HepG2 (cell line): Measurements from ENCODE around the gene NDE1. TPM values are rescaled to one million over a fixed set of nuclear protein-coding genes. Genes with fewer than 3 reads are reported as not detected.

Experiments
- ASH2L ChIP-seq: fragments of 300-600, 200-600 bp; sonication (generic); IDR thresholded peaks from 2 replicates; pipeline ENCODE4 v1.7.0; 2017; ENCODE audit warnings: low read depth, mild to moderate bottlenecking, moderate library complexity, mixed read lengths, low read length; ENCODE audit not compliant: insufficient read length
- BRD4 ChIP-seq: sonication (generic); formaldehyde crosslinking; IDR thresholded peaks from 2 replicates; pipeline ENCODE4 v1.4.0; 2020; ENCODE audit warnings: missing genetic modification reagents
- CHD2 ChIP-seq: IDR thresholded peaks from 2 replicates; pipeline ENCODE4 v1.6.1; 2011; ENCODE audit warnings: low read depth, low read length, improper control_type of control experiment
- DR1 ChIP-seq: sonication (generic); formaldehyde crosslinking; IDR thresholded peaks from 2 replicates; pipeline ENCODE4 v1.8.0; 2021; ENCODE audit warnings: mild to moderate bottlenecking, missing genetic modification reagents, inconsistent platforms
- GMEB2 ChIP-seq: IDR thresholded peaks from 2 replicates; pipeline ENCODE4 v1.6.1; 2016; ENCODE audit warnings: missing biosample characterization, missing genetic modification reagents, low read depth
- KDM1A ChIP-seq: IDR thresholded peaks from 2 replicates; pipeline ENCODE4 v1.6.1; 2016; ENCODE audit warnings: missing compliant biosample characterization
- KDM5A ChIP-seq: fragments of 200-600 bp; sonication (generic); IDR thresholded peaks from 2 replicates; pipeline ENCODE4 v1.7.0; 2018; ENCODE audit warnings: antibody characterized with exemption, mild to moderate bottlenecking, low read length, borderline replicate concordance
- KDM5B ChIP-seq: sonication (generic); formaldehyde crosslinking; IDR thresholded peaks from 2 replicates; pipeline ENCODE4 v1.4.0; 2020; ENCODE audit warnings: missing genetic modification reagents, mild to moderate bottlenecking, borderline replicate concordance
- KMT2A ChIP-seq: sonication (generic); formaldehyde crosslinking; IDR thresholded peaks from 2 replicates; pipeline ENCODE4 v1.4.0; 2020; ENCODE audit warnings: missing genetic modification reagents
- NFE2L1 ChIP-seq: sonication (generic); formaldehyde crosslinking; IDR thresholded peaks from 2 replicates; pipeline ENCODE4 v1.4.0; 2020; ENCODE audit warnings: missing genetic modification reagents, mild to moderate bottlenecking, borderline replicate concordance
- NR2F6 ChIP-seq, 2 experiments: IDR thresholded peaks; 2 replicates each; pipeline ENCODE4 v1.6.1; 2016; ENCODE audit warnings: antibody characterized with exemption in 1 of 2, mild to moderate bottlenecking in 1 of 2
- RAD21 ChIP-seq: fragments of 450-650 bp; formaldehyde crosslinking; IDR thresholded peaks from 2 replicates; pipeline ENCODE4 v1.5.0; 2020; ENCODE audit warnings: mild to moderate bottlenecking
- SAP130 ChIP-seq: IDR thresholded peaks from 2 replicates; pipeline ENCODE4 v1.6.1; 2016; ENCODE audit warnings: low read depth
- SIX1 ChIP-seq: sonication (generic); formaldehyde crosslinking; IDR thresholded peaks from 2 replicates; pipeline ENCODE4 v1.4.0; 2020; ENCODE audit warnings: missing genetic modification reagents, borderline replicate concordance
- U2AF1 ChIP-seq: fragments of 200-400 bp; formaldehyde crosslinking; optimal IDR thresholded peaks from 2 replicates; pipeline ENCODE3; 2017; ENCODE audit warnings: mild to moderate bottlenecking, low read depth, low read length
- UBTF ChIP-seq: sonication (generic); formaldehyde crosslinking; IDR thresholded peaks from 2 replicates; pipeline ENCODE4 v1.4.0; 2020; ENCODE audit warnings: mild to moderate bottlenecking, missing genetic modification reagents
- ZMYM4 ChIP-seq: sonication (generic); formaldehyde crosslinking; IDR thresholded peaks from 2 replicates; pipeline ENCODE4 v1.8.1; 2023; ENCODE audit warnings: mild to moderate bottlenecking, missing genetic modification reagents
- ZNF572 ChIP-seq: sonication (generic); formaldehyde crosslinking; IDR thresholded peaks from 2 replicates; pipeline ENCODE4 v1.5.1; 2020; ENCODE audit warnings: mild to moderate bottlenecking, missing genetic modification reagents
- ZNF589 ChIP-seq: sonication (generic); formaldehyde crosslinking; conservative IDR thresholded peaks from 2 replicates; pipeline ENCODE4 v1.8.0; 2022; ENCODE audit warnings: mild to moderate bottlenecking, moderate library complexity, missing genetic modification reagents
- ZNF710 ChIP-seq: sonication (generic); formaldehyde crosslinking; IDR thresholded peaks from 2 replicates; pipeline ENCODE4 v1.5.0; 2020; ENCODE audit warnings: mild to moderate bottlenecking, missing genetic modification reagents, borderline replicate concordance
- polyA plus RNA-seq, 8 experiments: library from polyadenylated mRNA; depleted of rRNA in 3 of 8; stranded (reverse) in 7 of 8; unstranded in 1 of 8; fragments of >200 nt; fragmentation: Illumina TruSeq in 4 of 8; extraction: Trizol in 4 of 8; gene quantifications; 2 replicates each; pipeline versions ENCODE4 v1.2.1 to v1.2.3, GENCODE V29; 2011 to 2016; ENCODE audit warnings: low read depth in 4 of 8, missing spikeins in 1 of 8, mixed read lengths in 1 of 8; ENCODE audit not compliant: insufficient read depth in 1 of 8
- total RNA-seq, 5 experiments: library from RNA; depleted of rRNA; stranded (reverse); fragments of >200 nt; fragmentation: Illumina TruSeq; extraction: Trizol; gene quantifications; 2 replicates each; pipeline ENCODE4 v1.2.3, GENCODE V29; 2016; ENCODE audit warnings: low read depth in 1 of 5
- TF ChIP-seq, protein P1 (sequence below): IDR thresholded peaks from 2 replicates; pipeline ENCODE4 v1.6.1; 2016; ENCODE audit warnings: mild to moderate bottlenecking, missing biosample characterization, missing genetic modification reagents
- TF ChIP-seq, protein P2 (sequence below): sonication (generic); formaldehyde crosslinking; IDR thresholded peaks from 2 replicates; pipeline ENCODE4 v1.8.1; 2023; ENCODE audit warnings: mild to moderate bottlenecking, missing genetic modification reagents

NDE1 gene
- total and polyA plus RNA-seq, 2 of the 13 experiments (the other 11 are each of a cell fraction or from before 2014, with no cell fraction given), result 40.9 to 72.5 TPM

DNA sequence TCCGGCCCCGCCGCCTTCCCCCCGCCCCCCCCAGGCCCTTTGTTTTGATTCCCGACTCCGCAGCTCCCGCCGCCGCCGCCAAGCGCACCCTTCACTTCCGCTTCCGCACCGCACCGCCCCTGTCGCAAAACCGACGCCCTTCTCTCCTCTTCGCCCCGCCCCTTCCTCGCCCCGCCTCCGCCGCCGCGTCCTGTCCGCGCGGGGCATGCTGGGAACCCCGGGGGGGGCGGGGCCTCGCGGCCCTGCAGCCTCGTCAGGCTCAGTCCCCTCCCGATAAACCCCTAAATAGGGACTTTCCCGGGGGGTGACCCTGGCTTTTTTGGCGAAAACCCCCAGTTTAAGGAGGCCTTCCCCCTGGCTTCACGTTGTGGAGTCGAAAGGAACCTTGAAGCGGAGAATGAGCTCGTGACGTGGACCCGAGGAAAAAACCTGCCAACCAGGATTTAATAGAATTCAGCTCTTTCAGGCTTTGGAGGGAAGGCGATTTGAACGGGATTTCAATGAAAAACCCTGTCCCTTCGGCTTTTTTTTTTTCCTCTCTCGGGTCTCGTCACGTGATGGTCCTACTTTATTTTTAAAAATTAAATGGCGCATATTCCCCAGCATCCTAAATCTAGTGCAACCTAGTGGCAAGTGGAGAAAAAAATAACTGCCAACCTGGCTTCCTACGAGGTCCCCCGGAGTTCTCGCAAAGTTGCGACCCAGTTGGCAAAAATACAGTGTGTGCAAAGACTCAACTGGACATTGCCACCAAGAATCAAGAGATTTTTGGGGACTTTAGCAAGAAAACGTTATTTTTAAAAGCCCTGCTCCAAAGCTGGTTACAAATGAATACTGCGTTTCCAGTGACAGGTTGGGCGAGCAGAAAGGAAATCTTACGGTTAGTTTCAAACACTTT, 6.7 kb upstream of the NDE1 start, which contains the start of gene MARF1 (continued):
- peak; percentile 95; the same call in 1 of the 2 replicates for TF ChIP-seq KDM5A
- TF ChIP-seq U2AF1, result peak; percentile 93
- 0 out of 2 replicates have a peak, but pooled peaks have one; percentile 7 for TF ChIP-seq ZNF710
- TF ChIP-seq ZNF589 (CRISPR knock-in tag), result 0 out of 2 replicates have a peak, but pooled peaks have one; percentile 16
- no peak for TF ChIP-seq KMT2A (CRISPR knock-in tag)
- no peak for TF ChIP-seq ZNF572
- TF ChIP-seq GMEB2 (CRISPR knock-in tag), result 0 out of 2 replicates have a peak, but pooled peaks have one; percentile 35
- TF ChIP-seq ASH2L, result peak; percentile 88
- peak; percentile 51; the same call in 1 of the 2 replicates for TF ChIP-seq DR1
- no peak for TF ChIP-seq SIX1 (CRISPR knock-in tag)
- TF ChIP-seq KDM1A, result no peak
- TF ChIP-seq, protein P1, sequence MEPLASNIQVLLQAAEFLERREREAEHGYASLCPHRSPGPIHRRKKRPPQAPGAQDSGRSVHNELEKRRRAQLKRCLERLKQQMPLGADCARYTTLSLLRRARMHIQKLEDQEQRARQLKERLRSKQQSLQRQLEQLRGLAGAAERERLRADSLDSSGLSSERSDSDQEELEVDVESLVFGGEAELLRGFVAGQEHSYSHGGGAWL (CRISPR knock-in tag), result no peak; the same call in 1 of the 2 replicates
- peak; percentile 44; the same call in 1 of the 2 replicates for TF ChIP-seq KDM5B
- TF ChIP-seq RAD21 (CRISPR knock-in tag), result no peak
- no peak for TF ChIP-seq UBTF
- peak; percentile 60 for TF ChIP-seq SAP130 (CRISPR knock-in tag)
- no peak for TF ChIP-seq NR2F6 (IDR thresholded peaks at IDR 0.05)
- TF ChIP-seq NR2F6 (CRISPR knock-in tag; IDR thresholded peaks at IDR 0.05), result no peak
- TF ChIP-seq, protein P2, sequence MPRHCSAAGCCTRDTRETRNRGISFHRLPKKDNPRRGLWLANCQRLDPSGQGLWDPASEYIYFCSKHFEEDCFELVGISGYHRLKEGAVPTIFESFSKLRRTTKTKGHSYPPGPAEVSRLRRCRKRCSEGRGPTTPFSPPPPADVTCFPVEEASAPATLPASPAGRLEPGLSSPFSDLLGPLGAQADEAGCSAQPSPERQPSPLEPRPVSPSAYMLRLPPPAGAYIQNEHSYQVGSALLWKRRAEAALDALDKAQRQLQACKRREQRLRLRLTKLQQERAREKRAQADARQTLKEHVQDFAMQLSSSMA (CRISPR knock-in tag), result no peak; the same call in 1 of the 2 replicates
- no peak for TF ChIP-seq NFE2L1 (CRISPR knock-in tag)
- TF ChIP-seq CHD2, result peak; percentile 32; the same call in 1 of the 2 replicates
- TF ChIP-seq ZMYM4 (CRISPR knock-in tag), result peak; percentile 78; the same call in 1 of the 2 replicates
- no peak for TF ChIP-seq BRD4
